Esophagus (tissue), 2 donors: ENCODE data around the gene FCHSD2. TPM values are rescaled to one million over a fixed set of nuclear protein-coding genes. Genes with fewer than 3 reads are reported as not detected.
"Not testable (repeated sequence)": the region's sequence is repeated elsewhere in the genome, so short reads cannot be mapped to it uniquely, and the experiment has no call there.

Experiments
- H3K27ac ChIP-seq, 2 donors: one replicate each; pipeline ENCODE4 v1.5.1; 2013; ENCODE audit warnings: low read depth in 2 of 2, mild to moderate bottlenecking in 2 of 2, inconsistent platforms in 1 of 2, low read length in 1 of 2, moderate library complexity in 1 of 2
- H3K27me3 ChIP-seq, 2 donors: one replicate each; pipeline ENCODE4 v1.6.1; 2013; ENCODE audit warnings: low read length in 2 of 2, control low read depth in 1 of 2, mild to moderate bottlenecking in 1 of 2; ENCODE audit not compliant: insufficient read depth in 2 of 2, control insufficient read depth in 1 of 2
- H3K36me3 ChIP-seq, 2 donors: one replicate each; pipeline ENCODE4 v1.6.1; 2013; ENCODE audit warnings: low read length in 1 of 2; ENCODE audit not compliant: control insufficient read depth in 2 of 2, insufficient read depth in 2 of 2
- H3K4me1 ChIP-seq, 2 donors: one replicate each; pipeline ENCODE4 v1.6.1; 2013; ENCODE audit warnings: low read length in 1 of 2; ENCODE audit not compliant: control insufficient read depth in 2 of 2, insufficient read depth in 2 of 2
- H3K4me3 ChIP-seq, 2 donors: one replicate each; pipeline ENCODE4 v1.5.1; 2013; ENCODE audit warnings: low read length in 2 of 2, mild to moderate bottlenecking in 2 of 2, low read depth in 1 of 2, moderate library complexity in 1 of 2
- H3K9me3 ChIP-seq, 2 donors: one replicate each; pipeline ENCODE4 v1.6.1; 2013; ENCODE audit warnings: mild to moderate bottlenecking in 2 of 2, low read depth in 1 of 2, low read length in 1 of 2, moderate library complexity in 1 of 2; ENCODE audit not compliant: control insufficient read depth in 2 of 2, insufficient read depth in 1 of 2
- WGBS, 2 donors: extraction: QIAGEN DNeasy Blood & Tissue Kit; methylation state at CpG; one replicate each; pipeline ENCODE4 v1.1.7; 2013; 5-methylcytosine and 5-hydroxymethylcytosine counted together
- polyA plus RNA-seq, 2 donors: library from polyadenylated mRNA; stranded (reverse); fragments of 200-250 nt; gene quantifications; one replicate each; pipeline ENCODE4 v1.2.3, GENCODE V29; 2013
- donor health status: healthy with polysubstance abuse.
- donor health status: Bipolar disorder and iron deficiency.

Gene FCHSD2
- polyA plus RNA-seq, 2 donors: 3.7 to 4.7 TPM

DNA sequence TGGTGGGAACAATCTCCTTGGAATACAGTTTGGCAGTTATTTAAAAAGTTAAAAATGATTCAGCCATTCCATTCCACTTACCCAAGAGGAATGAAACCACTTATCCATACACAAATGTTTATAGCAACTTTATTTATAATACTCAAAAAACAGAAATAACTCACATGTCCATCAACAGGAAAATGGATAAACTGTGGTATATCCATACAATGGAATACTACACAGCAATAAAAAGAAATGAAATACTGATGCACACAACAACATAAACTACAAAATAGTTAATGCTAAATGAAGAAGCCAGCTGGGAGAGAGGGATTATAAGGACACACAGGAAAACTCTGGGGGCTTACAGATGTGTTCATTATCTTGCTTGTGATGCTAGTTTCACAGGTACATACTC, 64.7 kb downstream of the FCHSD2 start:
- Histone ChIP-seq H3K36me3 (no peaks in the 10 kb centered on the region), H3K27me3 (no peaks in the 10 kb centered on the region), H3K4me3 (no peak overlapping the region), H3K27ac (no peak overlapping the region), H3K4me1 (no peaks in the 10 kb centered on the region), H3K9me3 (no peaks in the 10 kb centered on the region)

DNA sequence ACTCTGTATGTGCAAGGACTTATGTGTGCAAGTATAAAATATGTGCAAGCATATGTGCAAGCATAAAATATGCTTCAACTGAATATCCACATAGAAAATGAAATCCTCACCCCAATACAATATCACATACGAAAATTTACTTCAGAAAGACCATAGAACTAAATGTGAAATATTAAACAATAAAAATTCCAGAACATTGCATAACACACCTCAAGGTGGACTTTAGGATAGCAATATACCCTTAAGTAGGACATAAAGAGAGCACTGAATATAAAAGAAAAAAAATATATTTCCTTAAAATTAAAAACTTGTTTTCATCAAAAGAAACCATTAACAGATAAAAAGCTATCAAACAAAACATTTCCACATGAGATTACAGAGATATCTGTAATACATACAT, 67.8 kb downstream of the FCHSD2 start:
- Histone ChIP-seq H3K27ac (no peak overlapping the region), H3K4me1 (no peaks in the 10 kb centered on the region), H3K36me3 (no peaks in the 10 kb centered on the region), H3K4me3 (no peak overlapping the region), H3K27me3 (no peaks in the 10 kb centered on the region), H3K9me3 (no peaks in the 10 kb centered on the region)
- WGBS, 2 donors: 88 to 90% methylated on average over 1 of the region's 1 CpG

DNA sequence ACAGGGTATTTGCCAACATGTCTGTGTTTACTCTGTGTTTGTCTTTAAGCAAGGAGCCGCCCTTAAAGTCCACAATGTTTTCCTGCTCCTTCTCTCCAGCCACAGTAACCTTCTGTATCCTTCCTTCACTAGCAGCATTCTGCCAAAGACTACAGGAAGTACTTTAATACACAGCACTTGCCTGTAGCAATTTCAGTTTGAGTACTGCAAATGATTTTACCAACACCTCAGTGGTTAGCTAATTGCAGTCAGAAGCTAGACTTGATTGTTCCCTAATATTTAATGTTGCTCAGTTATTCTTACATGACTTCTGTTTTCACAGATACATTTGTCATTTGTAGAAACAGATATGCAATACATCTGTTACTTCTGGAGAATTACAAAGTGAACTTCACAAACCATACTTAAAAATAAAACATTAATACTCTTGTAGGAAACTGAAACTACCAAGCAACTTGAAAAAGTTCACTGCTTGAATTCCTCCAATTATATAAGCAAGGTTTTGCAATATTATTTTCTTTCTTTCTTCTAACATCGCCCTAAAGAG, 69.1 kb downstream of the FCHSD2 start:
- Histone ChIP-seq H3K27ac (no peak overlapping the region), H3K27me3 (no peaks in the 10 kb centered on the region), H3K4me3 (no peak overlapping the region), H3K4me1 (no peaks in the 10 kb centered on the region), H3K36me3 (no peaks in the 10 kb centered on the region), H3K9me3 (no peaks in the 10 kb centered on the region)
- WGBS, 2 donors: 9 to 20% methylated on average over 2 of the region's 2 CpGs

DNA sequence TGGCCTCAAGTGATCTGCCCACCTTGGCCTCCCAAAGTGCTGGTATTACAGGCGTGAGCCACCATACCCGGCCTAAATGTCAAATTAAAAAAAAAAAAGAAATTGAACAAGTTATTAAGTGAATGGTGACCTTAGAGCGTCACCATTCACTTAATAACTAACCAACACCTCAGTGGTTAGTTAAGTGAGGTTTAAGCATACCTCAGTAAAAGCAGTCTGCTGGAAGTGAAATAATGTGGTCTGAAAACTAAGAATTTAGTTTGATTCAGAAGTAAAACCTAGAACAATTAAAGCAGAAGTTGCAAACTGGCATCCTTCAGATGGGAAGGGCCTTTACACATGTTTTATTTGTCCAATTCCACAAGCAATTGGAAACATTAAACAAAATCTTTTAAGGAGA, 71.5 kb downstream of the FCHSD2 start:
- H3K27ac ChIP-seq: no peak overlapping the region
- H3K9me3 ChIP-seq: no peaks in the 10 kb centered on the region
- H3K4me1 ChIP-seq: no peaks in the 10 kb centered on the region
- whole genome bisulfite sequencing, 2 donors: 94 to 97% methylated on average over 3 of the region's 3 CpGs
- H3K36me3 ChIP-seq: no peaks in the 10 kb centered on the region
- H3K4me3 ChIP-seq: no peak overlapping the region
- no peaks in the 10 kb centered on the region for H3K27me3 ChIP-seq

DNA sequence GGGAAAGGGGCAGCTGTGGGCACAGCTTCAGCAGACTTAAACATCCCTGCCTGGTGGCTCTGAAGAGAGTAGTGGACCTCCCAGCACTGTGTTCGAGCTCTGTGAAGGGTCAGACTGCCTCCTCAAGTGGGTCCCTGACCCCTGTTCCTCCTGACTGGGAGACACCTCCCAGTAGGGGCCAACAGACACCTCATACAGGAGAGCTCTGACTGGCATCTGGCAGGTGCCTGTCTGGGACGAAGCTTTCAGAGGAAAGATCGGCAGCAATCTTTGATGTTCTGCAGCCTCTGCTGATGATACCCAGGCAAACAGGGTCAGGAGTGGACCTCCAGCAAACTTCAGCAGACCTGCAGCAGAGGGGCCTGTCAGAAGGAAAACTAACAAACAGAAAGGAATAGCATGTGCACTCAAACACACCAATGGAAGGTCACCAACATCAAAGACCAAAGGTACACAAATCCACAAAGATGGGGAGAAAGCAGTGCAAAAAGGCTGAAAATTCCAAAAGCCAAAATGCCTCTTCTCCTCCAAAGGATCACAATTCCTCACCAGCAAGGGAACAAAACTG, 80.2 kb downstream of the FCHSD2 start:
- H3K4me3 ChIP-seq, H3K4me1 ChIP-seq, H3K9me3 ChIP-seq, H3K36me3 ChIP-seq, H3K27ac ChIP-seq, H3K27me3 ChIP-seq: not testable (repeated sequence)
- 95% methylated on average over 3 of the region's 3 CpGs for WGBS, 2 donors

DNA sequence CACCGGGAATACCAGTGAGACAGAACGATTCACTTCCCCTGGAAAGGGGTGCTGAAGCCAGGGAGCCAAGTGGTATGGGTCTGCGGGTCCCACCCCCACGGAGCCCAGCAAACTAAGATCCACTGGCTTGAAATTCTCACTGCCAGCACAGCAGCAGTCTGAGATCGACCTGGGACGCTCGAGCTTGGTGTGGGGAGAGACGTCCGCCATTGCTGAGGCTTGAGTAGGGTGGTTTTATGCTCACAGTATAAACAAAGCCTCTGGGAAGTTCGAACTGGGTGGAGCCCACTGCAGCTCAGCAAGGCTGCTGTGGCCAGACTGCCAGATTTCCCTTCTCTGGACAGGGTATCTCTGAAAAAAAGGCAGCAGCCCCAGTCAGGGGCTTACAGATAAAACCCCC, 80.7 kb downstream of the FCHSD2 start:
- WGBS, 2 donors: 83 to 86% methylated on average over 10 of the region's 10 CpGs
- not testable (repeated sequence) for H3K36me3 ChIP-seq, H3K9me3 ChIP-seq, H3K27ac ChIP-seq, H3K4me1 ChIP-seq, H3K4me3 ChIP-seq, H3K27me3 ChIP-seq

DNA sequence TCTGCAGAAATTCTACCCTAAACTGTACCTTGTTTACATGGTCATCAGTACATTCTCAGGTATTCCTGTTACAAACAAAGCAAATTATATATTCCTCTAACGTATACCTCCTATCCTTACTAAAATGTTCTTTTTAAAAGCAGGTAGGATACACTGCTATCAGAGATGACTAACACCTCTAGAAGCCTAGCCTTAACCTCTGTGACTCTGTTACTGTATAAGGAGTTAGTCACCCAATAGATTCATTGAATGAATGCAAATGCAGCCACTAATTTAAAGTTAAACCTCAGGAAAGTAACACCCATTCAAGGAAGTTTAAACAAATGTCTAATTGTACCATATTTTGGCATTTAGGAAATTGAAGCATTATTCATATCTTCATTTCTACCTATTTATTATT, 82.2 kb downstream of the FCHSD2 start:
- no peaks in the 10 kb centered on the region for H3K9me3 ChIP-seq
- H3K4me1 ChIP-seq: no peaks in the 10 kb centered on the region
- H3K27ac ChIP-seq: no peak overlapping the region
- WGBS, 2 donors: 87 to 89% methylated on average over 1 of the region's 1 CpG
- no peaks in the 10 kb centered on the region for H3K27me3 ChIP-seq
- H3K36me3 ChIP-seq: no peaks in the 10 kb centered on the region
- no peak overlapping the region for H3K4me3 ChIP-seq

DNA sequence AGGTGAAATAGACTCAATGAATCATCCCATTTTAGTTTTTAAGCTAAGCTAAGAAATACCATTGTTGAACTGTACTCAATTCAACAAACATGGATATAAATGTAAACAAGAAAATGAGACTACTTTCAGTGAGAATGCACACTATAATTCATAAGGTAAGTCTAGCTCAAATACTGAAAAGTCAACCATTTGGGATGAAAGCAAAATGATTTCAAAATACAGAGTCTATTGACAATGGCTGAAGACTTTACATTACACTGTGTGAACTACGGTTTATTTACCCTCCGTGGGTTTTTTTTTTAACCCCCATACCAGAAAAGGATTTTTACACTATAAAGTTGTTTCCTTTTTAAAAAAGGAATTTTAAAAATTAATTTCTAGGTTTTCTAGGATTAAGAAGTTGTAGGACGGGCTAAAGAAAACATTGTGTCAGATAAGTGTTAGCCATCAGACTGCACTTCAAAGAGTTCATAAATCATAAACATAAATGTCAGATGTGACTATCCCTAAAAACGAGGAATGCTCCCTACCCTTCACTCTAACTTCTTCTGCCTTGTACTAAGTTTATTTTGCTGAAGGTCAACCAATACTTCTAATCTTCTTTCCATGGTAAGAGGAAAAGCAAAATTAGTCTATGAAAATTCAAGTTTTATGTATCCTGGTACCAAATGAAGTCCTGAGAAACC, 83.0 kb downstream of the FCHSD2 start:
- no peaks in the 10 kb centered on the region for H3K36me3 ChIP-seq
- H3K4me1 ChIP-seq: no peaks in the 10 kb centered on the region
- H3K4me3 ChIP-seq: no peak overlapping the region
- WGBS, 2 donors: 68 to 73% methylated on average over 4 of the region's 4 CpGs
- no peaks in the 10 kb centered on the region for H3K9me3 ChIP-seq
- no peak overlapping the region for H3K27ac ChIP-seq
- H3K27me3 ChIP-seq: no peaks in the 10 kb centered on the region

DNA sequence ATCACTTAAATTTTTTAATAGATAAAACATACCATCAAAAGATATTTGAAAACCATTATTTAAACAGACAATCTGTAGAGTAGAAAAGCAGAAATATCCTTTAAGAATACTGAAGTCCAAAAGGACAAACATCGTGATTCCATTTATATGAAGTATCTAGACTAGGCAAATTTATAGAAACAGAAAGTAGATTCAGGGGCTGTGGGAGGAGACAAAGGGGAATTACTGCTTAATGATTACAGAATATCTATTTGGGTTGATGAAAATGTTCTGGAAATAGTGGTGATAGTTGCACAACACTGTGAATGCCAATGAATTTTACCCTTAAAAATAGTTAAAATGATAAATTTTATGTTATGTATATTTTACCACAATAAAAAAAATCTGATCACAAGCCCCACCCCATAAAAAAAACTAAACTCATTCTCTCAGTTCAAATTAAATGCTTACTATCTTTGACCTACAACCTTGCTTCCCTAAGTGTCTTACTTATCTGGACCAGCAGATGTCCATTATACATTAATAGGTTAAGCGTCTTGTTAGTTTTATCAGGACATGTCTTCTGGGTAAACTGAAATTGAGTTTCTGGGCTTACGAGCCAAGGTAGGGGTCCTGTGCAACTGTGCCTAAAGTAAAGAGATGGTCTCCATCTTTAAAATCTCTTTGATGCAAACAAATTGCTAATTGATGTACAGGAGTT, 86.3 kb downstream of the FCHSD2 start:
- no peaks in the 10 kb centered on the region for H3K4me1 ChIP-seq
- no peak overlapping the region for H3K4me3 ChIP-seq
- no peaks in the 10 kb centered on the region for H3K9me3 ChIP-seq
- no peak overlapping the region for H3K27ac ChIP-seq
- H3K27me3 ChIP-seq: no peaks in the 10 kb centered on the region
- WGBS, 2 donors: 76 to 91% methylated on average over 3 of the region's 3 CpGs
- H3K36me3 ChIP-seq: no peaks in the 10 kb centered on the region
